Inferior parietal cortex (tissue), 1 donor: ENCODE data around the gene PTPRN2.
A peak's percentile ranks its signal among the peaks of the same experiment; 100 is the strongest.

ENCODE experiments used
- DNase-seq: peaks from one replicate; pipeline ENCODE4 v3.0.0-alpha.2; 2016; ENCODE audit errors: extremely low spot score

Gene PTPRN2

GRCh38 chr7:157615101-157615817, 972.4 kb downstream of the PTPRN2 start:
- DNase-seq = peak; percentile 55

GRCh38 chr7:157614457-157615020, 973.1 kb downstream of the PTPRN2 start:
- no peak for DNase-seq

GRCh38 chr7:157613575-157614322, 973.9 kb downstream of the PTPRN2 start:
- DNase-seq = no peak

GRCh38 chr7:157612664-157613561, 974.7 kb downstream of the PTPRN2 start:
- no peak for DNase-seq

GRCh38 chr7:157612009-157612663, 975.5 kb downstream of the PTPRN2 start:
- no peak for DNase-seq

- no peak for DNase-seq
Measured at GRCh38 chr7:157611341-157611740, 976.3 kb downstream of the PTPRN2 start.

GRCh38 chr7:157610671-157611295, 976.8 kb downstream of the PTPRN2 start:
- DNase-seq = no peak

- no peak for DNase-seq
Measured at GRCh38 chr7:157609932-157610640, 977.5 kb downstream of the PTPRN2 start.

GRCh38 chr7:157609516-157609915, 978.1 kb downstream of the PTPRN2 start:
- no peak for DNase-seq

GRCh38 chr7:157607218-157607617, 980.4 kb downstream of the PTPRN2 start:
- DNase-seq = no peak

GRCh38 chr7:157606140-157606539, 981.5 kb downstream of the PTPRN2 start:
- no peak for DNase-seq

GRCh38 chr7:157605638-157606037, 982.0 kb downstream of the PTPRN2 start:
- DNase-seq = no peak

GRCh38 chr7:157604661-157605381, 982.8 kb downstream of the PTPRN2 start:
- no peak for DNase-seq

- no peak for DNase-seq
Measured at GRCh38 chr7:157603716-157604115, 983.9 kb downstream of the PTPRN2 start.

- DNase-seq = no peak
Measured at GRCh38 chr7:157603005-157603404, 984.6 kb downstream of the PTPRN2 start.

GRCh38 chr7:157602581-157602980, 985.0 kb downstream of the PTPRN2 start:
- DNase-seq = no peak

- no peak for DNase-seq
Measured at GRCh38 chr7:157602156-157602555, 985.5 kb downstream of the PTPRN2 start.

- peak; percentile 43 for DNase-seq
Measured at GRCh38 chr7:157601530-157601929, 986.1 kb downstream of the PTPRN2 start.

- DNase-seq = no peak
Measured at GRCh38 chr7:157599491-157599890, 988.1 kb downstream of the PTPRN2 start.

GRCh38 chr7:157597562-157597961, 990.1 kb downstream of the PTPRN2 start:
- DNase-seq = no peak
